K562 (cell line): ENCODE results near the gene ITPR1. TPM values are rescaled to one million over a fixed set of nuclear protein-coding genes. Genes with fewer than 3 reads are reported as not detected.

Experiments
- CLOCK ChIP-seq: fragments of 250-450 bp; sonication (Bioruptor Pico); IDR thresholded peaks from 2 replicates; pipeline ENCODE4 v1.4.0; 2020; ENCODE audit warnings: mild to moderate bottlenecking, moderate library complexity, borderline replicate concordance
- ESRRA ChIP-seq: fragments of 450-650 bp; IDR thresholded peaks from 2 replicates; pipeline ENCODE4 v1.6.1; 2014; ENCODE audit warnings: low read depth, mild to moderate bottlenecking, moderate library complexity, borderline replicate concordance
- HNRNPH1 ChIP-seq: fragments of 200-400 bp; formaldehyde crosslinking; optimal IDR thresholded peaks from 2 replicates; pipeline ENCODE3; 2017; ENCODE audit warnings: low read depth, mild to moderate bottlenecking, low read length, moderate library complexity
- KLF16 ChIP-seq: IDR thresholded peaks from 2 replicates; pipeline ENCODE4 v1.6.1; 2016; ENCODE audit warnings: antibody characterized with exemption
- MTF1 ChIP-seq: fragments of 250-450 bp; sonication (Bioruptor Pico); IDR thresholded peaks from 2 replicates; pipeline ENCODE4 v1.9.0; 2021; ENCODE audit warnings: moderate library complexity, mild to moderate bottlenecking, inconsistent platforms, borderline replicate concordance
- NFIX ChIP-seq: fragments of 250-450 bp; sonication (Bioruptor Pico); IDR thresholded peaks from 2 replicates; pipeline ENCODE4 v1.4.0; 2020; ENCODE audit warnings: low read depth, mild to moderate bottlenecking, moderate library complexity
- PBX2 ChIP-seq, 2 experiments: IDR thresholded peaks in 1 of 2; conservative IDR thresholded peaks in 1 of 2; 2 replicates each; pipeline ENCODE4 v1.6.1; 2016; ENCODE audit warnings: low read depth in 2 of 2, mild to moderate bottlenecking in 1 of 2, missing compliant biosample characterization in 1 of 2, missing genetic modification characterization in 1 of 2, moderate library complexity in 1 of 2
- POLR2AphosphoS5 ChIP-seq: IDR thresholded peaks from 2 replicates; pipeline ENCODE4 v1.6.1; 2011; ENCODE audit warnings: mild to moderate bottlenecking, low read depth, low read length, moderate library complexity; ENCODE audit not compliant: control insufficient read depth, insufficient read depth
- RCOR1 ChIP-seq, 2 experiments: IDR thresholded peaks; 2 replicates each; pipeline ENCODE4 v1.6.1; 2012; ENCODE audit warnings: low read depth in 2 of 2, low read length in 2 of 2, borderline replicate concordance in 1 of 2, improper control_type of control experiment in 1 of 2
- ZNF121 ChIP-seq: sonication (generic); formaldehyde crosslinking; conservative IDR thresholded peaks from 2 replicates; pipeline ENCODE4 v1.8.0; 2022; ENCODE audit warnings: missing genetic modification reagents
- polyA plus RNA-seq, 8 experiments: library from polyadenylated mRNA; depleted of rRNA in 4 of 8; stranded (reverse) in 5 of 8; unstranded in 3 of 8; fragments of >200 nt; fragmentation: Nextera tagmentation in 2 of 8; fragmentation: Illumina TruSeq in 1 of 8; extraction: Ambion mirVana in 2 of 8; extraction: Trizol in 1 of 8; gene quantifications; 2 replicates each; pipeline versions ENCODE4 v1.2.1 to v1.2.3, GENCODE V29; 2011 to 2014; ENCODE audit warnings: inconsistent platforms in 1 of 8, missing spikeins in 1 of 8
- total RNA-seq, 7 experiments: library from RNA; depleted of rRNA in 6 of 7; stranded (reverse); fragments of >200 nt in 6 of 7; fragmentation: Illumina TruSeq in 2 of 7; extraction: Trizol in 2 of 7; gene quantifications; 2 replicates each; pipeline versions ENCODE4 v1.2.1 to v1.2.3, GENCODE V29; 2011 to 2021; ENCODE audit warnings: low replicate concordance in 1 of 7
- TF ChIP-seq, protein P1 (sequence below): fragments of 450-650 bp; IDR thresholded peaks from 2 replicates; pipeline ENCODE4 v1.6.1; 2017; ENCODE audit warnings: antibody characterized with exemption, mild to moderate bottlenecking

ITPR1 gene
- total and polyA plus RNA-seq, 9 of the 15 experiments (the other 6 are each of a cell fraction or from before 2014, with no cell fraction given) = 22.4 to 40.0 (median 27.4) TPM

DNA sequence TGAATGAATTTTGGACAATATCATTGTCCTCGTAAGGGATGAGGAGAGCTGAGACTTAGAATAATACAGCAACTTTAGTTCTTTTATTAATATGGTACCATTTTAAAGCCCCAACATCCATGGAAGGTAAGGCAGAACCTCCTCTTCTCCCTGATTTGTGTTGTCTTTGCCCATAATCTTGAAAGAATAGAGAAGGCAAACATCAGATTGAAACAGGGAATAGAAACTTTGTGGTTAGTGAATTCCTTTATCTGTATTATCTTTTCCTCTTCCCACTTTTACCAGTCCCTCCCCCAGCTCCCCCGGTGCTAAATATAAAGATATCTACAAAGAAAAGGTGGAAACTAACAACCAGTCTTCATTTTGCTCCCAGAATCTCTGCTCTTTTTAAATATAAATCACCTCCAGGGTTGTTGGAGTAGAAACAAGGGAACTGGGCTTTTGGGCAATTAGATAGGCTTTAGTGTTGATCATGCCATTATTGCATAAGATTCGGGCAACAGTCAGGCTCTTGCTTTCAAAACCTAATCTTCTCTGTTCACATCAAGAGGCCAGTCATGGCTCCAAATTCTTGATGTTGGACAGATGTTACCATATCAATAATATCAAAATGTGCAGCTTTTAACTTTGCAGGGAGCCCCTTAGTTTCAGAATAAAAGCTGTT lies 32.5 kb downstream of the ITPR1 start (continued):
- TF ChIP-seq, protein P1, sequence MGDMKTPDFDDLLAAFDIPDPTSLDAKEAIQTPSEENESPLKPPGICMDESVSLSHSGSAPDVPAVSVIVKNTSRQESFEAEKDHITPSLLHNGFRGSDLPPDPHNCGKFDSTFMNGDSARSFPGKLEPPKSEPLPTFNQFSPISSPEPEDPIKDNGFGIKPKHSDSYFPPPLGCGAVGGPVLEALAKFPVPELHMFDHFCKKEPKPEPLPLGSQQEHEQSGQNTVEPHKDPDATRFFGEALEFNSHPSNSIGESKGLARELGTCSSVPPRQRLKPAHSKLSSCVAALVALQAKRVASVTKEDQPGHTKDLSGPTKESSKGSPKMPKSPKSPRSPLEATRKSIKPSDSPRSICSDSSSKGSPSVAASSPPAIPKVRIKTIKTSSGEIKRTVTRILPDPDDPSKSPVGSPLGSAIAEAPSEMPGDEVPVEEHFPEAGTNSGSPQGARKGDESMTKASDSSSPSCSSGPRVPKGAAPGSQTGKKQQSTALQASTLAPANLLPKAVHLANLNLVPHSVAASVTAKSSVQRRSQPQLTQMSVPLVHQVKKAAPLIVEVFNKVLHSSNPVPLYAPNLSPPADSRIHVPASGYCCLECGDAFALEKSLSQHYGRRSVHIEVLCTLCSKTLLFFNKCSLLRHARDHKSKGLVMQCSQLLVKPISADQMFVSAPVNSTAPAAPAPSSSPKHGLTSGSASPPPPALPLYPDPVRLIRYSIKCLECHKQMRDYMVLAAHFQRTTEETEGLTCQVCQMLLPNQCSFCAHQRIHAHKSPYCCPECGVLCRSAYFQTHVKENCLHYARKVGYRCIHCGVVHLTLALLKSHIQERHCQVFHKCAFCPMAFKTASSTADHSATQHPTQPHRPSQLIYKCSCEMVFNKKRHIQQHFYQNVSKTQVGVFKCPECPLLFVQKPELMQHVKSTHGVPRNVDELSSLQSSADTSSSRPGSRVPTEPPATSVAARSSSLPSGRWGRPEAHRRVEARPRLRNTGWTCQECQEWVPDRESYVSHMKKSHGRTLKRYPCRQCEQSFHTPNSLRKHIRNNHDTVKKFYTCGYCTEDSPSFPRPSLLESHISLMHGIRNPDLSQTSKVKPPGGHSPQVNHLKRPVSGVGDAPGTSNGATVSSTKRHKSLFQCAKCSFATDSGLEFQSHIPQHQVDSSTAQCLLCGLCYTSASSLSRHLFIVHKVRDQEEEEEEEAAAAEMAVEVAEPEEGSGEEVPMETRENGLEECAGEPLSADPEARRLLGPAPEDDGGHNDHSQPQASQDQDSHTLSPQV = no peak
- TF ChIP-seq RCOR1 (IDR thresholded peaks at IDR 0.05; ENCODE audit: borderline replicate concordance in 1 of 2, low read depth in 2 of 2, low read length in 2 of 2) (0 out of 4 replicates have a peak, but pooled peaks of 1 of the 2 experiments have one; percentile 10), ESRRA (peak; percentile 24; the same call in 1 of the 2 replicates), PBX2 (CRISPR knock-in tag; IDR thresholded peaks at IDR 0.05; ENCODE audit: low read depth) (no peak), PBX2 (tag; conservative IDR thresholded peaks at IDR 0.05; ENCODE audit: low read depth) (no peak), MTF1 (CRISPR knock-in tag) (no peak), KLF16 (no peak), CLOCK (CRISPR knock-in tag) (no peak), HNRNPH1 (no peak), ZNF121 (CRISPR knock-in tag) (no peak), POLR2AphosphoS5 (no peak), NFIX (CRISPR knock-in tag) (no peak)
